Choroid plexus epithelial cell (primary cell): ENCODE results near the gene SSNA1.

ENCODE experiments used
- DNase-seq: peaks from one replicate; pipeline ENCODE4 v3.0.0-alpha.2; 2010; ENCODE audit warnings: low read depth
- H3K4me3 ChIP-seq: 2 replicates; pipeline ENCODE4 v1.5.1; 2011; ENCODE audit warnings: low read depth, mild to moderate bottlenecking, control low read depth, low read length, moderate library complexity
- TF ChIP-seq, protein P1 (sequence below): conservative IDR thresholded peaks from 2 replicates; pipeline ENCODE4 v1.5.1; 2011; ENCODE audit warnings: low read depth, mild to moderate bottlenecking, control low read depth, inconsistent platforms, low read length, moderate library complexity

SSNA1 gene

GRCh38 chr9:137141976-137142936 lies 46.2 kb upstream of the SSNA1 start:
- no peak for DNase-seq
- no peak overlapping the region for H3K4me3 ChIP-seq
- TF ChIP-seq, protein P1, sequence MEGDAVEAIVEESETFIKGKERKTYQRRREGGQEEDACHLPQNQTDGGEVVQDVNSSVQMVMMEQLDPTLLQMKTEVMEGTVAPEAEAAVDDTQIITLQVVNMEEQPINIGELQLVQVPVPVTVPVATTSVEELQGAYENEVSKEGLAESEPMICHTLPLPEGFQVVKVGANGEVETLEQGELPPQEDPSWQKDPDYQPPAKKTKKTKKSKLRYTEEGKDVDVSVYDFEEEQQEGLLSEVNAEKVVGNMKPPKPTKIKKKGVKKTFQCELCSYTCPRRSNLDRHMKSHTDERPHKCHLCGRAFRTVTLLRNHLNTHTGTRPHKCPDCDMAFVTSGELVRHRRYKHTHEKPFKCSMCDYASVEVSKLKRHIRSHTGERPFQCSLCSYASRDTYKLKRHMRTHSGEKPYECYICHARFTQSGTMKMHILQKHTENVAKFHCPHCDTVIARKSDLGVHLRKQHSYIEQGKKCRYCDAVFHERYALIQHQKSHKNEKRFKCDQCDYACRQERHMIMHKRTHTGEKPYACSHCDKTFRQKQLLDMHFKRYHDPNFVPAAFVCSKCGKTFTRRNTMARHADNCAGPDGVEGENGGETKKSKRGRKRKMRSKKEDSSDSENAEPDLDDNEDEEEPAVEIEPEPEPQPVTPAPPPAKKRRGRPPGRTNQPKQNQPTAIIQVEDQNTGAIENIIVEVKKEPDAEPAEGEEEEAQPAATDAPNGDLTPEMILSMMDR: no peak

GRCh38 chr9:137143459-137143858 lies 45.0 kb upstream of the SSNA1 start:
- no peak overlapping the region for H3K4me3 ChIP-seq
- TF ChIP-seq, protein P1: no peak
- DNase-seq: no peak

- DNase-seq: no peak
Observed at GRCh38 chr9:137145731-137146526, 42.5 kb upstream of the SSNA1 start.

DNA sequence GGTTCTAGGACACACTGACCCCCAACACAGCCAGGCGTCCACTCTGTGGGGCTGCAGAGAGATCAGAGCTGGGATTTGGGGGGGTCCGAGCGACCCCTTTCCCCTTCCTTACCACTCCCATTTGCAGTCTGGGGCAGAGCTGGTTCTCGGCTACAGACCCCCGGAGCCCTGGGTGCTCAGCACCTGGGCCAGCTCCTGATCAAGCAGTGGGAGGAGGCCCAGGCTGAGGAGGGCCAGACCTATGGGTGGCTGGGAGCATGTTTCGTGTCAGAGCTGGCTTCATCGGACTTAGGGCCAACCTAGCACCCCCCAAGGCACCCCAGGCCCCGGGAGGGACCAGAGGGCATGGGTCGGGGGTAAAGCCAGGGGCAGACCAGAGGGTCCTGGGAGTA lies 42.0 kb upstream of the SSNA1 start:
- DNase-seq: no peak
- TF ChIP-seq, protein P1: no peak
- no peak overlapping the region for H3K4me3 ChIP-seq

More at GRCh38 chr9:137145731-137146526, 42.5 kb upstream of the SSNA1 start:
- TF ChIP-seq, protein P1: no peak
- H3K4me3 ChIP-seq: no peak overlapping the region

- no peak overlapping the region for H3K4me3 ChIP-seq
- no peak for DNase-seq
- TF ChIP-seq, protein P1: no peak
Observed at GRCh38 chr9:137147091-137147792, 41.2 kb upstream of the SSNA1 start.

- DNase-seq: no peak
- TF ChIP-seq, protein P1: no peak
- H3K4me3 ChIP-seq: no peak overlapping the region
Observed at GRCh38 chr9:137147793-137148160, 40.7 kb upstream of the SSNA1 start.
